Mucosa of stomach (tissue), 1 donor: ENCODE data around the gene NRGN.

ENCODE experiments used
- H3K27me3 ChIP-seq: one replicate; pipeline ENCODE4 v1.7.0; 2013; ENCODE audit warnings: mild to moderate bottlenecking, low read length; ENCODE audit not compliant: control insufficient read depth, insufficient read depth
- H3K36me3 ChIP-seq: one replicate; pipeline ENCODE4 v1.7.0; 2013; ENCODE audit warnings: low read length; ENCODE audit not compliant: control insufficient read depth, insufficient read depth
- H3K4me1 ChIP-seq: one replicate; pipeline ENCODE4 v1.7.0; 2013; ENCODE audit warnings: mild to moderate bottlenecking, low read length; ENCODE audit not compliant: control insufficient read depth, insufficient read depth
- H3K4me3 ChIP-seq: one replicate; pipeline ENCODE4 v1.7.0; 2013; ENCODE audit warnings: low read length
- H3K9ac ChIP-seq: one replicate; pipeline ENCODE4 v1.7.0; 2013; ENCODE audit warnings: mild to moderate bottlenecking, low read length, moderate library complexity
- H3K9me3 ChIP-seq: one replicate; pipeline ENCODE4 v1.7.0; 2013; ENCODE audit warnings: mild to moderate bottlenecking, low read length, moderate library complexity; ENCODE audit not compliant: control insufficient read depth
- donor health status: Pancreatic carcinoma.

NRGN gene

DNA sequence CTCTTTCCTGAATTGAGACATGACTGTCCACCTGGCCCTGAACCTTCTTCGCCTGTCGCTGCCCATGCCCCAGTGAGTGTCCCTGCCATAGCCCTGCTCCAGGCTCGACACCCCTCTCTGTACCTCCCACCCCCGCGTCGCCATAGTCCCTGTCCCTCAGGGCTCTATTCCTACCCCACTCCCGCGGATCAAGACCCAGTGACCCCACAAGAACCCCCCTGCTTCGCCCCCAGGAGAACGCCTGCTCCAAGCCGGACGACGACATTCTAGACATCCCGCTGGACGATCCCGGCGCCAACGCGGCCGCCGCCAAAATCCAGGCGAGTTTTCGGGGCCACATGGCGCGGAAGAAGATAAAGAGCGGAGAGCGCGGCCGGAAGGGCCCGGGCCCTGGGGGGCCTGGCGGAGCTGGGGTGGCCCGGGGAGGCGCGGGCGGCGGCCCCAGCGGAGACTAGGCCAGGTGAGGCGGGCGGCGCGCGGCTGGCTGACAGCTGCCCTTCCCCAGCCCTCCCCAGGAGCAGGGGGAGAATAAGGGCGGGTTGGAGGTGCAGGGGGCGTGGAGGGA, 5.6 kb downstream of the NRGN start:
- Histone ChIP-seq H3K27me3 (peaks cover 14% of the 10 kb centered on the region), H3K4me3 (no peak overlapping the region), H3K36me3 (peaks cover 8% of the 10 kb centered on the region), H3K9me3 (no peaks in the 10 kb centered on the region), H3K9ac (peak overlapping the region; percentile 66), H3K4me1 (peaks cover 31% of the 10 kb centered on the region)

DNA sequence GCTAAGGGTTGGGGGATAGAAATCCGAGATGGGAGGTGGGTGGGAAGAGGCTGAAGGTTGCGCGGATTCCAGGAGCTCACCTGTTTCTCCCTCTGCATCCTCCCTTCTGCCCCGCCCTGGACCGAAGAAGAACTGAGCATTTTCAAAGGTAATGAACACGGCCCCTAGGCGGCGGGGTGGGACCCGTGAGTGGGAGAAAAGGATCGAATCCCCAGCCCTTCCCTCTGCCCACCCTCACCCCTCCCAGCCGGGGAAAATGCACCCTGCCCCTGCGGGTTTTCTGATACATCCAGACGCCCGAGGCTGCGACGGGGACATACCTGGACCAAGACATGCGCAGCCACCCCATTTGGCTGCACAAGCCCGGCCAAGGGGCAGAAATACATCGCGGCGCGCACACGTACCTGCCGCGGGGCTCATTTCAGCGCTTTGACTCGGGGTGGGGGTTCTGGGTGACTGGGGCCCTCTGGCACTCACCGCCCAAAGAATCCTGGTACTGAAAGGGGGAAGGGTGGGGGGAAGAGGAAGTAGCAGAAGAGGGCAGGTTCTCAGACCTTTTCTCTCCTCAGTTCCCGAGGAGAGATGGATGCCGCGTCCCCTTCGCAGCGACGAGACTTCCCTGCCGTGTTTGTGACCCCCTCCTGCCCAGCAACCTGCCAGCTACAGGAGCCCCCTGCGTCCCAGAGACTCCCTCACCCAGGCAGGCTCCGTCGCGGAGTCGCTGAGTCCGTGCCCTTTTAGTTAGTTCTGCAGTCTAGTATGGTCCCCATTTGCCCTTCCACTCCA, 6.3 kb downstream of the NRGN start:
- peak overlapping the region; percentile 66 for H3K9ac ChIP-seq

DNA sequence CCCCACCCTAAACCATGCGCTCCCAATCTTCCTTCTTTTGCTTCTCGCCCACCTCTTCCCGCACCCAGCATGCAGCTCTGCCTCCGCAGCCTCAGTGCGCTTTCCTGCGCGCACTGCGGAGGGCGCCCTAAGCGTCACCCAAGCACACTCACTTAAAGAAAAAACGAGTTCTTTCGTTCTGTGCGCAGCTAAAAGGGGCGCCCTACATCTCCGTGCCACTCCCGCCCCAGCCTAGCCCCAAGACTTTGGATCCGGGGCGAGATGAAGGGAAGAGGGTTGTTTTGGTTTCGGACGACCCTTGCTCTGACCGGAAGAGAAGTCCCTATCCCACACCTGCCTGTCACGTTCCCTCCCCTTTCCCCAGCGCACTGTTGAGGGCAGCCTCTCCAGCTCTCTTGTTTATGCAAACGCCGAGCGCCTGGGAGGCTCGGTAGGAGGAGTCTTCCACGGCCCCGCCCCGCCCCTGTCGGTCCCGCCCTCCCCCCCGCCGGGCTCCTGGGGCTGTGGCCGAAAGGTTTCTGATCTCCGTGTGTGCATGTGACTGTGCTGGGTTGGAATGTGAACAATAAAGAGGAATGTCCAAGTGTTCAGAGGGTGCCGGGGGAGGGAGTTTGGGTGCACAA, 7.0 kb downstream of the NRGN start:
- H3K36me3 ChIP-seq: peaks cover 8% of the 10 kb centered on the region
- H3K4me1 ChIP-seq: peaks cover 29% of the 10 kb centered on the region
- H3K27me3 ChIP-seq: peaks cover 17% of the 10 kb centered on the region
- H3K9ac ChIP-seq: peak overlapping the region; percentile 66
- H3K4me3 ChIP-seq: peak overlapping the region; percentile 68
- H3K9me3 ChIP-seq: no peaks in the 10 kb centered on the region

More for the DNA sequence above, 6.3 kb downstream of the NRGN start:
- Histone ChIP-seq H3K4me1 (peaks cover 29% of the 10 kb centered on the region), H3K4me3 (peak overlapping the region; percentile 68), H3K36me3 (peaks cover 8% of the 10 kb centered on the region), H3K9me3 (no peaks in the 10 kb centered on the region), H3K27me3 (peaks cover 11% of the 10 kb centered on the region)

DNA sequence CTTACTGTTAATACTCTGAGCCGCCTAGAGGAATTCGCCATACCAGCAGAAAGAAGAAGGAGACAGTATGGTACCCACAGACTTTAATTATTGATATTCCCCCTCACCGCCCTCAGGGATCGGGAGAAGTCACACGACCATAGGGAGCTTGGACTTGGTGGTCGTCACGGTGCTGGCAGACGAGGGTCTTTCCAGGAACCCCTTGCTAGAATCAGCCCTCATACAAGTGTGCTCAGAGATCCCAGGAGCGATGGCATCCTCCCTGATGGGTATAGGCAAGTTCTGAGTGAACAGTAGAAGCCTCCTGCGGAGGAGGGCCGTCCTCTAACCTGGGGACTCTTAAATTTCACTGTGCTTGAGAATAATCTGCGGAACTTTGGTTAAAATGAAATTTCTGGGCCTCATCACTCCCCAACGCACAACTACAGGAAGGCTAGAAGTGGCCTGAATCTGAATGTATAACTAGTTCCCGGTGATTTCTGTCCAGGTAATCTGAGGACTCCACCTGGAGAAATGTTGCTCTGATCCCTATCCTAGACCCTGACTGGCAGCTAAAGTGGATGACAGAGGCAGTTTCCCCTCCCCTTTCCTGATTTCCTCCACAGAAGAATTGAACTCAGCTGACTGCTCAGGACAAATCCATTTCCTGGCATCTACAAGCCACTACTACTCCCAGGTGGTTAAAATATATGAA, 7.8 kb downstream of the NRGN start:
- Histone ChIP-seq H3K9me3 (no peaks in the 10 kb centered on the region), H3K27me3 (peaks cover 19% of the 10 kb centered on the region), H3K4me3 (peak overlapping the region; percentile 18), H3K36me3 (peaks cover 8% of the 10 kb centered on the region), H3K4me1 (peaks cover 30% of the 10 kb centered on the region), H3K9ac (peak overlapping the region; percentile 16)

DNA sequence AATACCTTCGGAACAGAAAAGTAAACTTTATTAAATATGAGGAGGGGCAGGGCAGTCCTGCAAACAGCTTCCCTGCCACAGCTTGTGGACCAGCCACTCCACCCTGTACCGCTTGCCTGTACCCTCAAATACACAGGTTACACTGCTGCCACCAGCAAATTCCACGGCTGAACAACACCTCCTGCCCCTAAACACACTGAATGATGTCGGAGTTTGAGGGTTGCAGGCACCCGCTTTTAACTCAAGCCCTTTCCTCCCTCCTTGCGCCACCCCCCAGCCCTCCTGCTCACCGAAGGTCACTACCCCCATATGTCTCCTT, 8.3 kb downstream of the NRGN start:
- H3K9me3 ChIP-seq: no peaks in the 10 kb centered on the region
- H3K9ac ChIP-seq: peak overlapping the region; percentile 16
- no peak overlapping the region for H3K4me3 ChIP-seq
- H3K27me3 ChIP-seq: peaks cover 19% of the 10 kb centered on the region
- peaks cover 8% of the 10 kb centered on the region for H3K36me3 ChIP-seq
- H3K4me1 ChIP-seq: peaks cover 35% of the 10 kb centered on the region

DNA sequence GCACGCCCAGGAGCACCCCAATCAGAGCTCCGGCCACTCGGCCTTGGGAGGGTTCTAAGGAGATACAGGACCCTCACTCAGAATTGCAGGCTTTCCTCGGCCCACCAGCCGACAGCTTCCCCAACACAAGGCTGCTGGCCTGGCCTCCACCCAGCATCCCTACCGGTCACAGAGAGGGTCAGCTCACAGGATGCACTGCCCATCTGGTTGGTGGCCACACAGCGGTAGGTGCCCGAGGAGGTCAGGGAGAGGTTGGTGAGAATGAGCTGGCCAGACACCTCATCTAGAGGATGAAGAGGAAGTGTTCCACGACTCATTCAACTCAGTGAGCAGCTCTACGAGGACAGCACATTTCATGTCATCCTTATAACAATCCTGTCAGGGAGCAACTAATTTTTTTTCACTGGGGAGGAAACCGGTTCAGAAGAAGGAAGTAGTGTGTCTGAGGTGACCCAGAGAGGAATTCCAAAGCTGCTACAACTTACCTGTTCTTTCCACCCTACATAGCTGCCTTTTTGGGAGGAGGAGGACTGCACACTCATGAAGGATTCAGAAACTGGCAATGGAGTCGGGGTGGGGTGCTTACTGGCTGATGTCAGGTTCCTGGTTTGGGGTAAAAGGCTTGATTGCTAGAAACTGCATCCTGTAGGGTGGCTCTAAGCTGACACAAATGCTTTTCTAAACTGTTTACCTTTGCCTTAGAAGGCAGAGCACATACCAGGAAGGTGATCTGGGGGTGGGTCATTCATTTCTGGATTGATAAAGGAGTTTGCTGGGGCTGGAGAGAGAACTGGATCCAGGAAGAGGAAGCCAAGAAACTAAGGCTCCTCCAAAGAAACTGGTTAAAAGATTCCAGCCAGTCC, 9.0 kb downstream of the NRGN start:
- Histone ChIP-seq H3K4me1 (peaks cover 42% of the 10 kb centered on the region), H3K9me3 (no peaks in the 10 kb centered on the region), H3K9ac (peak overlapping the region; percentile 16), H3K36me3 (peaks cover 8% of the 10 kb centered on the region), H3K27me3 (peaks cover 19% of the 10 kb centered on the region), H3K4me3 (no peak overlapping the region)

DNA sequence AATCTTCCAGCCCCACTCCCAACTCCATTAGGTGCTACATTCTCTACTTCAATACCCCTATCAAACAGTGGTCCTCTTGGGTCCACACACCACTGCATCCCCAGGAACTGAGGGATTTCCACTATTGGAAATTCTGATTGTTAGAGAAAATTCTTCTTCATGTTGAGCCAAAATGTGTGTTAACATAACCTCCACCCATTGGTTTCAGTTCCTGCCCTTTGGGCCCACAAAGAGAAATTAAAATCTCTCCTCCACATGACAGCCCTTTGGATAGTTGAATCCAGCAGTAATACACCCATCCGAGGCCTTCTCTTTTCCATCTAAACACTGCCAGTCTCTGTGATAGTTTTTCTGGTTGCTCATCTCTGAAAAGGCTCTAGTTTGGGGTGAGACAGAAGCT, 10.2 kb downstream of the NRGN start:
- Histone ChIP-seq H3K4me1 (peaks cover 50% of the 10 kb centered on the region), H3K4me3 (no peak overlapping the region), H3K9me3 (no peaks in the 10 kb centered on the region), H3K36me3 (peaks cover 8% of the 10 kb centered on the region), H3K9ac (no peak overlapping the region), H3K27me3 (peaks cover 19% of the 10 kb centered on the region)

DNA sequence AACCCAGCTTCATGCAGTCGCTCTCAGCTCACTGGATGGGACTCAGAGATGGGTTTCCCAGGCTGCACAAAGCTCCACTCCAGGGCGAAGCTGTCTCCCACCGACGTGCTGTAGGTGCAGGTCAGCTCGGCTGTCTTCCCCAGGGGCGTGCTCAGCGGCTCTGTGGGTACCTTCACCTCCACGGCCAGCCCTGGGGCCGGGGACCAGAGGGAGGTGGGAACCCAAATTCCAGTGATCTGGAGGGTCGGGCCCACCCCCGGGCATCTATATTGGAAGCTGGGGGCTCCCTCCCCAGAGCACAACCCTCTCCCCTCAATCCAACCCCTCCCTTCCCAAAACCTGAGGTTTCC, 11.6 kb downstream of the NRGN start:
- Histone ChIP-seq H3K36me3 (peaks cover 8% of the 10 kb centered on the region), H3K4me3 (peak overlapping the region; percentile 61), H3K9ac (peak overlapping the region; percentile 97), H3K9me3 (no peaks in the 10 kb centered on the region), H3K4me1 (peaks cover 50% of the 10 kb centered on the region), H3K27me3 (peaks cover 18% of the 10 kb centered on the region)

DNA sequence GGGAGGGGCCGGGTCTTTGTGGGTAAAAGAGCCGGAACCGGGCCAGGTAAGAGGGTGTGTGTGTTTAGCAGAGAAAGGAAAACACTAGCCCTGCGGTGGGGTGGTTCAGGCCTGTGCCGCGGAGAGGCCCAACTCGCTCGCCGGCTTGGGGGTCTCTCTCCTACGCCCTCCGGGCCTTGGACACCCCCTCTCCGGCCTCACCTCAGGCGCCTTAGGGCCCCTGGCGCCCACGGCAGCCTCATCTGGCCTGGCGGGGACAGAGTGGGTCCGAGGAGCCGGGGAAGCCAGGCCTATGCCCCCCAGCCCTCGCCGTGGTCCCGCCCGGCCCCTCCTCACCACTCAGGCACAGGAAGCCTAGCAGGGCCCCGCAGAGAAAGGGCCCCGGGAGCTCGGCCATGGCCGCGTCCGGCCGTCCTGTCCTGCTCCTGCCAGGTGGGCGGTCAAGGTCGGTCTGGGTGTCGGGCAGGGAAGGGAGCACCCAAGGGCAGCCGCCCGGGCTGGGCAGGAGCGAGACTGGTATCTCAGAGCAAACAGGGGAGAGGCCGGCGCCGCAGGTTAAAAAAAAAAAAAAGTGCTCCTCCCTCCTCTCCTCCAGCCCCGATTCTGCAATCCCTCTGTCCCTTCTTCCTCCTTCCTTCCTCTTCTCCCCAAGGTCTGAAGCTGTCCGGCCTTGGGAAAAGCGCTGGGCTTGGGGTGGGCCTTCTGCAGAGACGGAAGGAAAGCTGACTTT, 12.2 kb downstream of the NRGN start, which contains the start of gene VSIG2:
TSS of gene VSIG2 (minus strand) at position 515 of the 730 bp plus-strand sequence. CDS start at position 397, 118 bp downstream.
- Histone ChIP-seq H3K36me3 (peaks cover 8% of the 10 kb centered on the region), H3K4me1 (peaks cover 50% of the 10 kb centered on the region), H3K4me3 (peak within 1 kb of the TSS; percentile 61), H3K9me3 (no peaks in the 10 kb centered on the region), H3K27me3 (peaks cover 15% of the 10 kb centered on the region), H3K9ac (peak within 1 kb of the TSS; percentile 97)

DNA sequence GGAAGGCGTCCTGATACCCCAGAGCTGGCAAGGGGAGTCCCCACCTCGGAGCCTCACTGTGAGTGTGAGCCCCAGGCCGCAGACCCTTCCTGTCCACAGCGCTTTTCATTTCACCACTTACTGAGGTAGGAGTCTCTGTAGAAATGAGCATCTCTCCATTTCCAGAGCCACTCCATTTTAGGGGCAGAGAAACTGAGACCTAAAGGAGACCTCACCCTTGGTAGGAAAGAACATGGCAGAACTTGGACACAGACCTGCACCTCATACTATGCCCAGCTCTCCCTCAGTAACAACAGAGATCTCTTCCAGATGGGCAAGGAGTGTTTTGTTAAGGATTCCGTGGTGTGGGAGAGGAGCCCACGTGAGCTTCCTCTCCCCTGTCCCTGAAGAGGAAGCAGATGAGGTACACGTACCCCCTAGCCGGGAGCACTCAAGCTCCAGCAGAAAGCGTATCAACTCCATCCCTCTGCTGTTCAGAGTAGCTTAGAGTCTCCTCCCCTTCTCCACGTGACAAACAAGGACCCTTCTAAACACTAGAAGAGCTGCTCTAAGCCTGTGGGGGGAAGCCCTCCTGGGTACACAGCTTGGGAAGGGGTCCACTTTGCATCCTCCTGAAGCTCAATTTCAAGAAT, 12.8 kb downstream of the NRGN start:
- peaks cover 44% of the 10 kb centered on the region for H3K4me1 ChIP-seq

More for the DNA sequence above, 12.8 kb downstream of the NRGN start:
- H3K27me3 ChIP-seq: peaks cover 9% of the 10 kb centered on the region
- peak overlapping the region; percentile 61 for H3K4me3 ChIP-seq
- no peaks in the 10 kb centered on the region for H3K9me3 ChIP-seq
- H3K36me3 ChIP-seq: peaks cover 8% of the 10 kb centered on the region
- H3K9ac ChIP-seq: peak overlapping the region; percentile 97
